NCI-H524 treated with DMSO at 0.1 percent for 48 hours (cell line): ENCODE results near the gene CDC42EP3.

Experiments used
- DNase-seq: peaks from one replicate; lab custom pipeline; 2025; lab: John Stamatoyannopoulos, UW

CDC42EP3 gene, protein sequence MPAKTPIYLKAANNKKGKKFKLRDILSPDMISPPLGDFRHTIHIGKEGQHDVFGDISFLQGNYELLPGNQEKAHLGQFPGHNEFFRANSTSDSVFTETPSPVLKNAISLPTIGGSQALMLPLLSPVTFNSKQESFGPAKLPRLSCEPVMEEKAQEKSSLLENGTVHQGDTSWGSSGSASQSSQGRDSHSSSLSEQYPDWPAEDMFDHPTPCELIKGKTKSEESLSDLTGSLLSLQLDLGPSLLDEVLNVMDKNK

DNA sequence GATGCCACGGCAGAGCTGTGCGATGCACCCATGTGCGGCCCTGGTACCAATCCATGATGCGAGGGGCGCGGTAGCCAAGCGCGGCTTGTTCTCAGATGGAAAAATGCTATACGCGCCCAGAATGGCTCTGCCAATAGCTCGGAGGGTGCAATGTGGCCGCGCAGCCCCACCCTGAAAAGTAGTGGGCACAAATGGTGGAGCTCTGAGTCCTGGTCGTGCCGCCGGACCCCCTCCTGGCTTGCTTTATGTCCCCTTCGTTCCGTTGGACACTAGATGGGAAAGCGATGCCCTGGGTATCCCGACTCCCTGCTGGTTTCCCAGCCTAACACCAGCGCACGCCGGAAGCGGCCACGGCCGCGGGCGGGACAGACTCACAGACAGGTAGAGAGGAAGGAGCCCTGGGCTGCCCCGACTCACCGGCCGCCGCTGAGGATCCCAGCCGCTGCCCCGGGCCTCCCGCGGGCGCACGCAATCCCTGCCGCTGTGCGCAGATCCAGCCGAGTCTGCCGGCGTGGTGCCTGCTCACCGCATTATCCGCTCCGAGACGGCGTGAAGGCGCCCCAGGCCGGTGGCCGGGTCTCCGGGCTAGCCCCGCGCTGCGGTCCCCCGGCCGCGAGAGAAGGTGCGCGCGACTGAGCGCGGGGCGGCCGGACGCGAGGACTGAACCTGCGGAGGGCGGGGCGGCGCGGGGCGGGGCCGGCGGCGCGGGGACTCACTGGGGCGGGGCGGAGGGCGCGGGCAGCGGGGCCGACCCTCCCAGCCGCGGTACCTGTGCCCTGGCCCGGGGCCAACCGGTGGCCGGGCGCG lies at the start of gene CDC42EP3:
Gene CDC42EP3, minus strand, starts transcription at position 634 of the 807 bp plus-strand sequence. CDS start 25,055 bp downstream, outside the sequence.
- no peak for DNase-seq

DNA sequence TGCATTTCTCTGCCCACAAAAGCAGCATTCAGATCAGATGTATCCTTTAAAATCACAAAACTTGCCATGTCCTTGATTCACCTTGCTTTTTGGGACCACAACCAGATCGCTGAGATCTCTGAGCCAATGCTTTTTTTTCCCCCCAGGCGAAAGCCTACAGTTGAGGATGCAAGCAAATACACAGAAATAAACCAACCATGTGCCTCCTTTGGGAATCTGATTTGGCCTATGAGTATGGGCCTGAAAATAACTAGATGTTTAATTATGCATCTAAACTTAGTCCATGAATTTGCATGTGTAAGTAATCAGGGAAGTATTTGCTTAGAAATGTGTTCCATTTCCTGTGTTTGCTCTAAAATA lies 49.7 kb upstream of the CDC42EP3 start:
- DNase-seq = no peak

- DNase-seq = no peak
Measured at GRCh38 chr2:37720533-37721200, 49.2 kb upstream of the CDC42EP3 start.

DNA sequence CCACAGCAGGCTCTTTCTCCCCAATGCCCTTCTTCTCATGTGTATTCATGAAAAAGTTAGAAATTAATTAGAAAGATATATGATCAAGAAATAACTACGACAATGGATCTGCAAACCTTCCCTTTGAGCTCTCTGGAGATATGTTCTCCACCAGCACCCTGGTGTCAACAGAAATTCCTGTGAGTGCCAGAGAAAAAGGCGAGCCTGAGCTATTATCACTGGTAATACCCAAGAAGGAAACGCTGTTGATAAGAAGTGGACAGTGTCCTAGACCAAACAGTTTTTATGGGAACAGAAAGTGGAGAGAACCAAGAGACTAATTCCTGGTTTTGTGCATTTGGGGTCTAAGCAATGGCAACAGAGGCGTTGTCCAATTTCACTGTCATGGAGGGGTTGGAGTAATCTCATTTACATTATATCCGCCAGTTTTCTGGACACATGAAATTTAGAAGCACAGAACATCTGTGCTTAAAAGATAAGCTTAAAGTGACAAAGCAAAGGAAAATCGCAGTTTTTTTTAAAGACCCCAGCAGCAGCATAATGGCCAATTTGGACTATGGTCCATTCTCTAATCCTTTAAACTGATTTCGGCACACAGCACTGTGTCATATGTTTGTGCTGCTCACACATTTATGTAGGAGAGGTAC lies 47.2 kb upstream of the CDC42EP3 start:
- no peak for DNase-seq

DNA sequence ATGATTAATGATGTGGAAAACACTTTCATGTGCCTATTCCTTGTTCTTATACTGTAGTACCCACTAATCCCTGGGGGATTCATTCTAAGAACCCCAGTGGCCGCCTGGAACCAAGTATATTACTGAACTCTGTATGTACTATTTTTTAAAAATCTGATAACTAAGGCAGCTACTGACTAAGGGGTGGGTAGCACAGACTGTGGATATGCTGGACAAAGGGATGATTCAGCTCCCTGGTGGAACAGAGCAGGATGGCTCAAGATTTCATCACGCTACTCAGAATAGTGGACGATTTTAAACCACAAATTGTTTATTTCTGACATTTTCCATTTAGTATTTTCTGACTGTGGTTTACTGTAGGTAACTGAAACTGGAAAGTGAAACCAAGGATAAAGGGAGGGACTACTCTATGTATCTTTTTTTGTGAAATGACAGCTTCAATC lies 41.8 kb upstream of the CDC42EP3 start:
- DNase-seq = no peak

DNA sequence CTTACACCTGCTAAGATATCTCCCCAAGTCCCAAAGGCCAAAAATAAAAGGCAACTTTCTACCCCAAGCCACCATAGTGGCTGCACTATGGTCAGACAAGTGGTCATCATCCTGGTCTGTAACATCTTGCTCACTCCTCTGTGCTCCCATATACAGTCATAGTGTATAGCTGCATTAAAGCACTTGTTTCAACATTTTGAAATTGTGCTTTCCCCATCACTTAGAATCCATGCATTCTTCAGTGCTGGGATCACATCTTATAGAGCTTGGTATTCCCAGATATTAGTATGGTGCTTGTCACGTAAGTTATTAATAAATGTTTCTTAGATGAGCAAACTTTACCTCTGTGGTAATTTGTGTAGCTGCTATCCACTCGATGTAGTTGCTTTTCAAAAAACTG lies 40.4 kb upstream of the CDC42EP3 start:
- no peak for DNase-seq

DNA sequence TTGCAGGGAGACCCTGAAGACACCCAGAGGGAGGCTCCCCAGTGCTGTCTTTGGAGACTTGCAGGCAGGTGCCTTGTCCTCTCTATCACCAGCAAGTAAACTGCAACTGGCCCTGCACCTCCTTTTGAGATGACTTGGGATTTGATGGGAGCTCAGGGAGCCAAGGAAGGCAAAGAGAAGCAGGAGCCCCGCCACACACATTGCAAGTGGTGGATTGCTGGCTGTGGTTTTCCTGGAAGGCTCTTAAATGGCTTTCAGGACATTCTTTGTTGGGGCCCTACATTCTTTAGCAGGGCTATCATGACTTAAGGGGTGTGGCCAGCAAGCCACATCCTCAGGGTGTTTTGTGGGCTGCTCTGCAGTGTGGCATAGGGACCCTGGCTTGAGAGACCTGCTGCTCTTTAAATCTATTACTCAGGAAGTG lies 39.9 kb upstream of the CDC42EP3 start:
- no peak for DNase-seq

DNA sequence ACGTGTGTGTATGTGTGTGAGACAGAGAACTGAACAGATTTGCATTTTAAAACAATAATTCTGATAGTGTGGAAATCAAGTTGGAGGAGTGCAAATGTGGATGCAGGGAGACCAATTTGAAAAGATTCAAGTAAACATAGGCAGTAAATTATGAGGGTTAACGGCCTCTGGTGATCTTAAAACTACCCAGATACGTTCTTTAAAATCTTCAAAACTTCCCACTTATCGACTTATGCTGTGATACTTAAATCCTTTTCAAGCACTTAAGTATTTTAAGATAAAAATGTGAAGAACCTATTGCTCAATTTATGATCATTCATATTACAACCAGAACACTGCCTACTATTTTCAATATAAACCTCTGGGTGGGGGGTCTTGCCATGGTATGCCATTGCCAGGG lies 37.7 kb upstream of the CDC42EP3 start:
- DNase-seq = no peak

- DNase-seq = no peak
Measured at GRCh38 chr2:37708146-37708545, 36.7 kb upstream of the CDC42EP3 start.

DNA sequence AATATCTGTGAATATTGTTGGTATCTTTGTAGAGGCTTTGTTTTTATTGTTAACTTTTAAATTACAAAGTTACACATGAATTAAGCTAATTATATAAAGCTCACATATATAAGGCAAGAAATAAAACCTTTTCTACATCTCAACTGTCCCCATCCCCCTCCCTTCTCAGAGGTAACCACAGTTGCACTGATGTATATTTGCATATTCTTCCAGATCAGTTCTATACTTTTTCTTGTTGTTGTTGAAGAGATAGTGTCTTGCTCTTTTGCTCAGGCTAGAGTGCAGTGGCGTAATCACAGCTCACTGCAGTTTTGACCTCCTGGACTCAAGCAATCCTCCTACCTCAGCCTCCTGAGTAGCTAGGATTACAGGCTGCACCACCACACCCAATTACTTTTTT lies 36.0 kb upstream of the CDC42EP3 start:
- DNase-seq = no peak

GRCh38 chr2:37706334-37707183 lies 35.1 kb upstream of the CDC42EP3 start:
- no peak for DNase-seq

- DNase-seq = no peak
Measured at GRCh38 chr2:37705191-37705590, 33.7 kb upstream of the CDC42EP3 start.

DNA sequence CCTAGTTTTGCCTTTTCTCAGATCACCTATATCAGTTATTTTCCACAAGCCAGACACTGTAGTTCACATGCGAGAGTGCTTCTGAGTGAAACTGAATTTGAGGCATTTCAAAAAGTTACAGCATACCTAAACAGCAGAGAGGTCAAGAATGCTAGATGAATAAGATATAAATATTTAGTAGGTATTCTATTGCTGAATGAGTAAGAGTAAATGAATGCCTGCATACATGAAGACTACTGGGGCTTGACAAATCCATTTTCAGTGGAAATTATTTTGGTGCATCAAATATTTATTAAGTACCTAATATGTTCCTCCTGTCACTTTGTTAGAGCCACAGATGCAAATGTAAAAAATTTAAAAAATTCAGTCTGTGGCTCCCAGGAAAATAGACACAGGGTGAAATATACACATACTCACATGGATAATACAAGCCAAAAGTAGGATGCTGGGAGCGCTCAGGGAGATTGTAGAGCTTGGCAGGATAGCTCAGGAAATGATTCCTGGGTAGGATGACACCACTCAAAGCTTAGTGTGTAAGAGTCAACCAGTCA lies 27.6 kb upstream of the CDC42EP3 start:
- no peak for DNase-seq

GRCh38 chr2:37695336-37695735 lies 23.9 kb upstream of the CDC42EP3 start:
- no peak for DNase-seq

DNA sequence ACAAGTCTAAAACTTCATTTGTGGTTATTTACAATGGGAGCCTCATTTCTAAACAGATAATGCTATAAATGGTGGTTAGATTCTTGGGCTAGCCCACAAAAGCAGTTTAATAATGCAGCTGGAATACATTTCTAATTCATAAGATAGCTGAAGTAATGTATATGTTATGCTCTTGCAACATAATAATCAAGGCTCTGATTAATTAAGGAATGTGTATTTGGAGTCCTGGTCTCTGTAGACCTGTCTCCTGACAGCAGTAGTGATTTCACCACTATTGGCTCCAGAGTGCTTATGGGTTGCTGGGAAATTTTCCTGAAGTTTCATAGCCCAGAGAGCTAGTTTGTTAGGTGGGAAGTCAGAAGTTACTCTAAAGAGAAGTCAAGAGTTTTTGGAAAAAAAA lies 21.3 kb upstream of the CDC42EP3 start:
- no peak for DNase-seq

GRCh38 chr2:37689751-37690150 lies 18.3 kb upstream of the CDC42EP3 start:
- DNase-seq = no peak

DNA sequence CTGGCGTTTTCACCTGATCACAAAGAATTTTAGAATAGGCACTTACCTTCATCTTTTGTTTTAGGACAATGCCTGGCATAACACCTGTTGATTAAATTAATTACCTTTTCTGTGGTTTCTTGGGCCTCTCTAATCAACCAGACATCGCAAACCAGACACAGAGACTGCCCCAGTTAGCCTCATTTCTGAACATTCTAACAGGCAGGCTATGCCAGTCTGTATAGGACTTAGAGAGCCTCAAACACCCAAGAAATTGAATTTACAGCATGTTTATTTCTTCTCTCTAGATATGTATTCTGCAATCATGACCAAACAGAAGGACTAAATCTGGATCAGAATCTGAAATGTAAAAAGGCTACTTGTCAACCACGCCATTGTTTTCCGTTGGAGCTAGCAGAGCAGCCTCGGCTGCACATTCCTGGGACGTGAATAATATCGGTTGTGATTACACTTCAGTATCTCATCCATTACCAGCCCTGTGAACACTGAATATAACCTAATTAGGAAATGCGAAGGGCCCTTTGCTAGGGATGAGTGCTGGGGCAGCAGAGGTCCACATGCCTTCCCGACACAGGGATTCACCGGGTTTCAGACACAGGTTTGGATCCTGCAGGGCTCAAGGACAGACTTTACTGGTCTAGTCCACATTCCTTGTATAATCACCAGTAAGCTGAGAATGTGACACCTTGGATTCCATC lies 17.5 kb upstream of the CDC42EP3 start:
- DNase-seq = no peak

DNA sequence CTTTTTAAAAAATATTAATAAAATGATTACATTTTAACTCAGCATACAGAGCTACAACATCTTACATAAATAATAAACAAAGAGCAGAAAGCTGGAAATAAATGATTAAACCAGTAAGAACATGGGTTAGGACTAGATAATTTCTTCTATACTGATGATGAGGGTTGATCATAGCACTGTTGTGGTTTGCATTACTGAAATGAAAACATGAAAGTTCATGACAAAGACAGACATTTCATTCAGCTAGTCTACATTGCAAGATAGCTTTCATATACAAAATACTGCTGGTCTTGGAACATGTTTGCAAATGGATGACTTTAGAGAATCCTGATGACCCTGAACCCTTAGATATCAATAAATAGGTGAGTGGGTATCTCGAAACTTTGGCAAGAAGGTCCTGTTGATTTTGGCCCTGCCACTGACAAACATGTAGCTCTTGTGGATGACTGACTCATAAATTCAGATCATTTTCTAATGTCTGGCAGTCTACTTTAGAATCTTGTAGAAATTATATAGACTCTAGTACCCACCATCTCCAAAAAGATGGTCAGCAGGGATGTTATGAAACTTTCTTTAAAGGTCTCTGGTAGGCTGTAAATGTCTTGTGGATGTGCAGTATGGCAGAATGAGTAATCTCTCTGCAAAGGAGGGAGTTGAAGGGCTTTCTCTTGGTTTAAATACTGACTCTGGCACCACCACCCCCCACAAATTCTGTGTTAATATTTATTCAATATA lies 15.5 kb upstream of the CDC42EP3 start:
- no peak for DNase-seq

GRCh38 chr2:37684809-37685208 lies 13.4 kb upstream of the CDC42EP3 start:
- no peak for DNase-seq
